Type B pancreatic cell (in vitro differentiated cells): ENCODE results near the gene AQP6. TPM values are rescaled to one million over a fixed set of nuclear protein-coding genes. Genes with fewer than 3 reads are reported as not detected.

ENCODE experiments used
- DNase-seq: peaks from one replicate; pipeline ENCODE4 v3.0.0; 2021; ENCODE audit warnings: mixed read lengths; ENCODE audit not compliant: unreplicated experiment; ENCODE audit errors: extremely low spot score
- H3K27ac Mint-ChIP-seq: 2 replicates; pipeline ENCODE4 v1.8.0; 2021; ENCODE audit warnings: mild to moderate bottlenecking, mixed read lengths
- H3K27me3 Mint-ChIP-seq: 2 replicates; pipeline ENCODE4 v1.8.0; 2021; ENCODE audit warnings: mixed read lengths
- H3K36me3 Mint-ChIP-seq: 2 replicates; pipeline ENCODE4 v1.8.0; 2021; ENCODE audit warnings: mixed read lengths
- H3K4me1 Mint-ChIP-seq: one replicate; pipeline ENCODE4 v1.8.0; 2021; ENCODE audit warnings: mixed read lengths; ENCODE audit not compliant: unreplicated experiment
- H3K4me3 Mint-ChIP-seq: 2 replicates; pipeline ENCODE4 v1.8.0; 2021; ENCODE audit warnings: mild to moderate bottlenecking, mixed read lengths
- H3K9me3 Mint-ChIP-seq: 2 replicates; pipeline ENCODE4 v1.8.0; 2021; ENCODE audit warnings: mixed read lengths
- long read RNA-seq: library from polyadenylated mRNA; unstranded; transcript quantifications from one replicate; pipeline ENCODE4 v2.0.0, GENCODE V29; 2020
- total RNA-seq: library from RNA; stranded (reverse); gene quantifications from 2 replicates; pipeline ENCODE4 v1.2.1, GENCODE V29; 2021; ENCODE audit warnings: low replicate concordance
- TF ChIP-seq, protein P1 (sequence below): fragments of 200-600 bp; sonication (generic); conservative IDR thresholded peaks from 2 replicates; pipeline ENCODE4 v1.5.0; 2021; ENCODE audit warnings: antibody characterized with exemption, mild to moderate bottlenecking

Gene AQP6, protein sequence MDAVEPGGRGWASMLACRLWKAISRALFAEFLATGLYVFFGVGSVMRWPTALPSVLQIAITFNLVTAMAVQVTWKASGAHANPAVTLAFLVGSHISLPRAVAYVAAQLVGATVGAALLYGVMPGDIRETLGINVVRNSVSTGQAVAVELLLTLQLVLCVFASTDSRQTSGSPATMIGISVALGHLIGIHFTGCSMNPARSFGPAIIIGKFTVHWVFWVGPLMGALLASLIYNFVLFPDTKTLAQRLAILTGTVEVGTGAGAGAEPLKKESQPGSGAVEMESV
- 0.22 TPM in 1 of 2 replicates, not detected in the other for total RNA-seq
- long read RNA-seq: 0 reads

DNA sequence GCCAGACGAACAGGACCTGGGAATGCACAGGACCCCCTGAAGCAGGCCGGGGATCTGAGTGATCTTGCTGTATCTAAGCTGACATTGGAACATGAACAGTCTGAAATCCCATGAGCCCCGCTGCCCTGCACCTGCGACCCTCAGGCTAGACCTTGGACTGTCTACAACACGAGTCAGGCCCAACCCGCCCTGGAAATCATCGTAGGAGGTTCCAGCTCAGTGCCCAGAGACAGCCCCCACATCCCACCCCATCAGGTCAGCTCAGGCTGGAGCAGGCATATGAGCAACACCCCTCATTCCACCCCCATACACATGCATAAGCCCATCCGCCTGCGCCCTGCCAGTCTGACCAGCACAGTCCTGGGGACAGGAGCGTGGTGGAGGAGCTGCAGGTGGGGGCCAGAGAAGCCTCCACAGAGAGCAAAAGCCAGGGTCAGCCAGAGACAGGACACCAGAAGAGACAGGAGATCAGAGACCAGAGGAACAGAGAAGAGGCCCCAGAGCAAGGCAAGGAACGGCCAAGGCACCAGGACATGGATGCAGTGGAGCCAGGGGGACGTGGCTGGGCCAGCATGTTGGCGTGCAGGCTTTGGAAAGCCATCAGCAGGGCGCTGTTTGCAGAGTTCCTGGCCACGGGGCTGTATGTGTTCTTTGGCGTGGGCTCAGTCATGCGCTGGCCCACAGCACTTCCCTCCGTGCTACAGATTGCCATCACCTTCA is at the start of gene AQP6:
Gene AQP6 (plus strand): TSS at position 307 of the 720 bp plus-strand sequence. CDS start 227 bp downstream, at position 534.
- H3K27me3 Mint-ChIP-seq: no peaks in the 10 kb centered on the region
- no peak within 1 kb of the TSS for H3K27ac Mint-ChIP-seq
- TF ChIP-seq, protein P1, sequence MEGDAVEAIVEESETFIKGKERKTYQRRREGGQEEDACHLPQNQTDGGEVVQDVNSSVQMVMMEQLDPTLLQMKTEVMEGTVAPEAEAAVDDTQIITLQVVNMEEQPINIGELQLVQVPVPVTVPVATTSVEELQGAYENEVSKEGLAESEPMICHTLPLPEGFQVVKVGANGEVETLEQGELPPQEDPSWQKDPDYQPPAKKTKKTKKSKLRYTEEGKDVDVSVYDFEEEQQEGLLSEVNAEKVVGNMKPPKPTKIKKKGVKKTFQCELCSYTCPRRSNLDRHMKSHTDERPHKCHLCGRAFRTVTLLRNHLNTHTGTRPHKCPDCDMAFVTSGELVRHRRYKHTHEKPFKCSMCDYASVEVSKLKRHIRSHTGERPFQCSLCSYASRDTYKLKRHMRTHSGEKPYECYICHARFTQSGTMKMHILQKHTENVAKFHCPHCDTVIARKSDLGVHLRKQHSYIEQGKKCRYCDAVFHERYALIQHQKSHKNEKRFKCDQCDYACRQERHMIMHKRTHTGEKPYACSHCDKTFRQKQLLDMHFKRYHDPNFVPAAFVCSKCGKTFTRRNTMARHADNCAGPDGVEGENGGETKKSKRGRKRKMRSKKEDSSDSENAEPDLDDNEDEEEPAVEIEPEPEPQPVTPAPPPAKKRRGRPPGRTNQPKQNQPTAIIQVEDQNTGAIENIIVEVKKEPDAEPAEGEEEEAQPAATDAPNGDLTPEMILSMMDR: no peak
- H3K4me3 Mint-ChIP-seq: no peak within 1 kb of the TSS
- no peaks in the 10 kb centered on the region for H3K36me3 Mint-ChIP-seq
- DNase-seq: no peak
- no peaks in the 10 kb centered on the region for H3K9me3 Mint-ChIP-seq
- H3K4me1 Mint-ChIP-seq: no peaks in the 10 kb centered on the region

GRCh38 chr12:49923035-49923644 is 49.6 kb upstream of the AQP6 start:
- TF ChIP-seq, protein P1: no peak
- Mint-ChIP-seq H3K27ac (no peak overlapping the region), H3K27me3 (peaks cover 3% of the 10 kb centered on the region), H3K36me3 (no peaks in the 10 kb centered on the region), H3K9me3 (no peaks in the 10 kb centered on the region), H3K4me1 (peaks cover 4% of the 10 kb centered on the region), H3K4me3 (no peak overlapping the region)
- DNase-seq: no peak

DNA sequence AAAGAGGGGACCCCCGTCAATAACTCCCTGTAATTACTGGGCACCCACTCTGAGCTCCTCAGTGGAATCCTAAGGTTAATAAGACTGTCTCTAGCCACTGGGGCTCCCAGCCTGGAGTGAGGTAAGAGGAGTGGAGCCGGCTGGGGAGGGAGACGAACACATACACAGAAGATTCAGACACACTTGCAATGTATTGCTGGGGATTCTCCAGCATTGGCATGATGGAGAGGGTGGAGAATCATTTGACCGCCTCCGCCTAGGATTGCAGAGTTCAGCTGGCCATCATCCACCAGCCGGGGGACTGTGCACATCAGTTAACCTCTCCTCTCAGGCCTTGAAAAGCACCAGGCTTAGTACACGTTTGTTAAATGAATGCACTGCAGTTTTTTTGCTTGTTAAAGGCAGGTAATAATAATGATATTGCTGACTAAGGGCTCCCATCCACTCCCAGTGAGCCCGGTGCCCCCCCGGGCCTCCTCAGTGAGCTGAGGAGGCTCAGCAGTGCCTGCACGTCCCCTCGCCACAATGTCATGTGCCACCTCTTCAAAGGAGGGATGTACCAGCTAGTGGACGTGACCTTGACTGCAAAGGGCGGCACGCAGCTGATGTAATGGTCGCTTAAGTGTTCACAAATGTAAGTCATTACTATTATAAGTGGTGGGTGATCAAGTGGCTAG is 48.7 kb upstream of the AQP6 start:
- TF ChIP-seq, protein P1: no peak
- Mint-ChIP-seq H3K27ac (no peak overlapping the region), H3K9me3 (no peaks in the 10 kb centered on the region), H3K4me1 (peaks cover 4% of the 10 kb centered on the region), H3K36me3 (no peaks in the 10 kb centered on the region), H3K4me3 (no peak overlapping the region), H3K27me3 (peaks cover 3% of the 10 kb centered on the region)
- DNase-seq: no peak

DNA sequence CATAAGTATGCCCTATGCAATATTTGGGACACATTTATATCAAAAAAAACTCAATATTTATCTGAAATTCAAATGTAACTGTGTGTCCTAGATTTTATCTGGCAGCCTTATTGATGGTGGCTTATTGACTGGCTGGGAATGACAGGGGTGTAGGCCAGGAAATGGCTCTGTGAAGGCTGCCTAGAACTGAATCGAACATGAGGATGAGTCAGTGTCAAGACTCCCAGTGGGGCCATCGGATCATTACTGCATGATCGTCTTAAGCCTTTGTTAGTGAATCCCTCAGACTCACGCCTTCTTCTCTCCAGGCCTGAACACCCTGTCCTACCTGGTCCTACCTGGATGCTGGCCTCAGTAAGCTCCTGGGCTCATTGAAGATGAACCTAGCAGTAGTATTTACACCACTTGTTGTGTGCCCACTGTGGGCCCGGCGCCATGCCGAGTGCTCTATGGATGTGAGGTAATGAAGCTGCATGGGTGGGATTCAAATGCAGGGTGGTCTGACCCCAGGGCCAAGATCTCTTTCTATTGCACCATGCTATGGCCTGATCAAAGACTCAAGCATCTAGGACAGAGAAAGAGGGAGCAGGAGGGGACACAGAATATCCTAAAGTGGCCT is 48.0 kb upstream of the AQP6 start:
- H3K9me3 Mint-ChIP-seq: no peaks in the 10 kb centered on the region
- no peaks in the 10 kb centered on the region for H3K36me3 Mint-ChIP-seq
- TF ChIP-seq, protein P1: no peak
- H3K27ac Mint-ChIP-seq: no peak overlapping the region
- DNase-seq: no peak
- no peak overlapping the region for H3K4me3 Mint-ChIP-seq
- H3K4me1 Mint-ChIP-seq: peaks cover 4% of the 10 kb centered on the region
- H3K27me3 Mint-ChIP-seq: peaks cover 4% of the 10 kb centered on the region
